Activated T-helper 1 cell treated with Interleukin-2 at 50 U/mL for 16 hours (primary cell): ENCODE measurements around the gene IL18BP.

ENCODE experiments used
- DNase-seq: peaks from one replicate; pipeline ENCODE4 v3.0.0-alpha.2; 2020; ENCODE audit warnings: low read depth

The IL18BP gene

GRCh38 chr11:71996946-71997345 lies 1.8 kb upstream of the IL18BP start:
- no peak for DNase-seq

DNA sequence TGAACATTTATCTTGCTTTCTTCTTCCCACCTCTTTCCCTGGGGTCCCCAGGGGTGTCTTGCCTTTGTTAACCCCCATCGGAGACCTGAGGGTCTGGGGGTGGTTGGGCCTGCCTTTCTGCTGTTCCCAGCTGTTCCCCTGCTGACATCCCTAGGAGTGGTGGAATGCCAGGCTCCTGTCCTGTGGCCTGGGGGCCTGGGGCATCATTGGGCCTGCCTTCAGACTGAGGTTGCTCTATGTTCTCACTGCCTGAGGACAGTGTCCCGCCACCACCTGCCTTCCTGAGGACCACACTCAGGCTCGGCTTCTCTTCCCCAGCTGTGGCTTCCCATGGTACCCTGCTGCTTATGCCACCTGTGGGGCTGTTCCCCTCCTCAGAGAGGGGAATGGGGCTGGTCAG lies 1.1 kb upstream of the IL18BP start:
- DNase-seq, result no peak

- no peak for DNase-seq
Observed at GRCh38 chr11:71998061-71998460, 648 bp upstream of the IL18BP start.

GRCh38 chr11:71999362-71999761 lies 653 bp downstream of the IL18BP start:
- DNase-seq, result no peak

DNA sequence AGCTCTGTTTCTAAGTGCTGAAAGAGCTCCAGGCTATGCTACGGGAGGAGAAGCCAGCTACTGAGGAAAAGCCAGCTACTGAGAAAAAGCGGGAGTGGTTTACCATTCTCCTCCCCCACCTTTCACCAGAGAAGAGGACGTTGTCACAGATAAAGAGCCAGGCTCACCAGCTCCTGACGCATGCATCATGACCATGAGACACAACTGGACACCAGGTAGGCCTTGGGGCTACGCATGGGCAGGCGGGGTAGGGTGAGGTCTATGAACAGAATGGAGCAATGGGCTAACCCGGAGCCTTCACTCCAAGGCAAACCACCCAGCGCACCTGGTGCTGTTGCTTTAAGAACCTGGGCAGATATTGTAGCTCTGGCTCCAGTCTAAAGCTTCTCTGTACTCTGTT lies 1.1 kb downstream of the IL18BP start:
- DNase-seq, result no peak

DNA sequence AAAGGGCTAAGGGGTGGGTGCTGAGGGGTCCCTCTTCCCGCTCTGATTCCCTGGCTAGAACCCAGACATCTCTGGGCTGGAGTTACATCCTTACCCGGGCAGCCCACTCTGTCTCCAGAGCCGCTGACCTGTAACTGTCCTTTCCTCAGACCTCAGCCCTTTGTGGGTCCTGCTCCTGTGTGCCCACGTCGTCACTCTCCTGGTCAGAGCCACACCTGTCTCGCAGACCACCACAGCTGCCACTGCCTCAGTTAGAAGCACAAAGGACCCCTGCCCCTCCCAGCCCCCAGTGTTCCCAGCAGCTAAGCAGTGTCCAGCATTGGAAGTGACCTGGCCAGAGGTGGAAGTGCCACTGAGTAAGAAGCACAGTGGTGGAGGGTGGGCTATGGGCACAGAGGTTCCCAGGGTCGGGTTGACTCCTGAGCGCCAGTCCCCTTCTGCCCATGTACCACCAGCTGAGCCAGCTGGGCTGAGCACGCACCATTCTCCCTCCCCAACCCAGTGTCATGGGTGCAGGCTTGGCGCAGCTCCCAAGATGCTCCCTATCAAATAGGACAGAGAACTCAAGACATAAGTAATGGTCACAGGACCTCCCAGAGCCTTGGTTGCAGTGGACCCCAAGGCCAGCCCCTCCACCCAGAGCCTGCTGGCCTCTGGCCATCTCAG lies 1.6 kb downstream of the IL18BP start:
- no peak for DNase-seq

- no peak for DNase-seq
Observed at GRCh38 chr11:72001285-72001684, 2.6 kb downstream of the IL18BP start.

- DNase-seq, result no peak
Observed at GRCh38 chr11:72001834-72002591, 3.3 kb downstream of the IL18BP start.

- no peak for DNase-seq
Observed at GRCh38 chr11:72002841-72003775, 4.4 kb downstream of the IL18BP start.

DNA sequence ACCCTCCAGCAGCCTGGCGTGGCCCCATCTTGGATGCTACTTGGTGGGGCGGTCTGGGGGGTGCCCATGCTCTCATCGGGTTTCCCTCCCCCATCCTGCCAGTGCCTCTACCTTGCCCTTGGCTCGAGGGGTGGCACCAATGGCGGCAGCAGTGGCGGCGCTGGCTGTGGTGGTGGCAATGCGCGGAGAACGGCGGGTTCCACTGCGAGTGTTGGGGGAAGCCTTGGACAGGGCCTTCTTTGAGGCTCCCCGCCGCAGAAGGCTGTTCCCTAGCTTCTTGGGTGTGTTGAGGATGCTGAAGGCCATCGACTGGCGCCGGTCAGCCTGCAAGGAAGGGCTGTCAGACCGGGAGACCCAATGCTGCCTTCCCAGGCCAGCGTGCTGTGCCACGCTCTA lies 5.1 kb downstream of the IL18BP start:
- DNase-seq, result no peak

DNA sequence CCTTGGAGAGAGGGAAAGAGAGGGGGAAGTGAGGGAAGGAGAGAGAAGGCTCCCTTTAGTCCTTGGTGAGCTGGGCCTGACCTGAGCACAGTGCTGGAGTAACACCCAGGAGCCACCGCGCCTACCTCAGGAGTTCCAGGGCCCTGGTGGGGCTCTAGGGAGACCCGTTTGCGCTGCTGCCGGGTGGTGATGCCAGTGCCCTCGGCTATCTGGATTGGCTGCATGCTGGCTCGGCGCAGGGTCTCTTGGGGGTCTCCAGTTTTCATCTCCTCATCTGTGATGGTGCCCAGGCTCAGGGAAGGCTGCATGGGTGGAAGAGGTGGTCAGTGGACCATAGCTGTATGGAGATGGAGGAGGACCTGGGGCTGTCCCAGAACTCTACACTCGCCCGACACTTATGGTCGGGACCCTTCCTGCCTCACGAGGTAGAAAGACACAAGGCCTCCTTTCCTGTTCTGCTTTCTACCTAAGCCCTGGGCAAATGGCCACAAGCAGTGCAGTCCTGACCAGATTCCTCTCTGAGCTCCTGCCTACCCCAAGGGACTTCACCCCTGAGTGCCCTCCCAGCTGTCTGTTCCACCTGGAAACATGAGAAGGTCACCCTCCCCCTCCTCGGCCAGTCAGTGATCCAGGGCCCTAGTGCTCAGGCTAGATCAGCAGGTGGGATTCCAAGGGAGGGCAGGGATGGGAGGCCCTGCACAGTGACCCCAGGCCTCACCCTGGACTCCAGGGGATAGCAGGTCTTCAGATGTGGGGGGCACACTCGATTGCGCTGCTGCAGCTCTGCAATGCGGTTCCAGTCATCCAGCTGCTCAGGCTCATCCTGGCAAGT lies 6.0 kb downstream of the IL18BP start:
- no peak for DNase-seq

DNA sequence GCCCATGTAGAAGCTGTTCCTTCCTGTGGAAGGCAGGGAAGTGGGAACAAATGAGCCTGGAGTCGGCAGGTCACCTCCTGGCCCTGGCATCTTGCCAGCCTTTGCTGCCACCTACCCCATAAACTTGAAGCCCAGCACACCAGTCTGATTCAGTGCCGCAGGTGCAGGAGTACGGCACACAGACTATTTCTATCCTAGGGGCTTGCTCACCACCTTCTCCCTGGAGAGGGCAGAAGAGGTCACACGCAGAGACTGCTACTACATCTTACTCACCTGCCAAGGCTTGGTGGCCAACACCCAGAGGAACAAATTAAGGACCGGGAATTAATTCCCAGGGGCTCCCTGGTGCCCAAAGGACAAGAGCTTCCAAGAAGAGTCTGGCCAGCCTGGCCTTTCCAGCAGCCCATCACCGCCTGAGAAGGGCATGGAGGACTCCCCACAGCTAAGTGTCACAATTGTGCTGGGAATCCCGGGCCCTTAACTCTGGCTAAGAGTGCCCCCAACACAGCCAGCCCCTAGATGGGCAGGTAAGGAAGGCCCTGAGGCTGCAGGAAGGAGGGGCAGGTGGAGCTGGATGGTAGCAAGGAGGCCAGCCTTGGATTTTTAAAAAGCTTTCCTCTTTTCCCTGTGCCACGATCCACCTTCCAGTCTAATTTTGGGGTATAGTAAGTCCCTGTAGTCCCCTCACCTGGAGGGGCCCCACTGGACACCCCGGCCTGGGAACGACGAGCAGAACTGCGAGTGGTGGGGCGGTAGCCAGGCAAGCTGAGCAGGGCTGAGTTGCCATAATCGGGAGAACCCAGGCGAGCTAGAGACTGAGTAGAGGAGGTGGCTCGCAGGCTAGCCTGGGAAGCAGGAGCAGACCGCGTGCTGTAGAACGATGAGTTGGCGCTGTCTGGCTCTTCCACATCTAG lies 6.9 kb downstream of the IL18BP start:
- no peak for DNase-seq

- no peak for DNase-seq
Observed at GRCh38 chr11:72006309-72007088, 7.8 kb downstream of the IL18BP start.

DNA sequence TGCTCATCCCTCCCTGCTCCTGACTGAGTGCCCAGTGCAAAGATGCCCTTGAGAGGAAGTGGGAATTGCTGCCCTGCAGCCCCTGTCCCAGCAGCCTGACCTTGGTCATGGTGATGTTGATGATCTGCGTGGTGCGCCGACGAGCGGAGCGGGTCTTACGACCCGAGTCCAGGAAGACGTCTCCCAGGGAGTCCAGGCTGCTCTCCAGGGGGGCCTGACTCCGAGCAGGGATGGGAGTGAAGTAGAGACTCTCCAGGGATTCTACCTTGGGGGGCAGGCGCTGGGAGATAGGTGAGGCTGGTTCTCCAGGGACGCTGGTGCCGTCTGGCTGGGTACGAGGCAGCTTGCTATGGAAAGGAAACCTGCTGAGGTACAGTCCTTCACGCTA lies 8.4 kb downstream of the IL18BP start:
- DNase-seq, result no peak

GRCh38 chr11:72007587-72007986 lies 8.9 kb downstream of the IL18BP start:
- no peak for DNase-seq

DNA sequence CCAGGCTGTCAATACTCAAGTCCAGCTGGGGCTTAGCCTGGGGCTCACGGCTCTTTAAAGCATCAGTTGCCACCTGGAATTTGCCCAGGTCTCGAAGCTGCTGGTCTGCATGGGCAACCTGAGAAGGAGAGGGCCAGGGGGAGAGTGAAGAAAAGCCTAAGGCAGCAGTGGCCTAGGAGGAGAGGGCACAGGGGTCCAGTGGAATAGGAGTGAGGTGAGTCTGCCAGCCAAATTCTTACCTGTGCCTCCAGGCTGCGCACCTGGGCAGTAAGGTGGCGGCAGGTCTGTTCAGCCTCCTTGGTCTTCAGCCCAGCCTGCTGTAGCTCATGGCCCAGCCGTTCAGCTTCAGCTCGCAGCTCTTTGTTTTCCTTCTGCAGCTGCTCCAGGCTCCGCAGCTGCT lies 10.0 kb downstream of the IL18BP start:
- DNase-seq, result no peak

- no peak for DNase-seq
Observed at GRCh38 chr11:72009156-72009555, 10.4 kb downstream of the IL18BP start.

DNA sequence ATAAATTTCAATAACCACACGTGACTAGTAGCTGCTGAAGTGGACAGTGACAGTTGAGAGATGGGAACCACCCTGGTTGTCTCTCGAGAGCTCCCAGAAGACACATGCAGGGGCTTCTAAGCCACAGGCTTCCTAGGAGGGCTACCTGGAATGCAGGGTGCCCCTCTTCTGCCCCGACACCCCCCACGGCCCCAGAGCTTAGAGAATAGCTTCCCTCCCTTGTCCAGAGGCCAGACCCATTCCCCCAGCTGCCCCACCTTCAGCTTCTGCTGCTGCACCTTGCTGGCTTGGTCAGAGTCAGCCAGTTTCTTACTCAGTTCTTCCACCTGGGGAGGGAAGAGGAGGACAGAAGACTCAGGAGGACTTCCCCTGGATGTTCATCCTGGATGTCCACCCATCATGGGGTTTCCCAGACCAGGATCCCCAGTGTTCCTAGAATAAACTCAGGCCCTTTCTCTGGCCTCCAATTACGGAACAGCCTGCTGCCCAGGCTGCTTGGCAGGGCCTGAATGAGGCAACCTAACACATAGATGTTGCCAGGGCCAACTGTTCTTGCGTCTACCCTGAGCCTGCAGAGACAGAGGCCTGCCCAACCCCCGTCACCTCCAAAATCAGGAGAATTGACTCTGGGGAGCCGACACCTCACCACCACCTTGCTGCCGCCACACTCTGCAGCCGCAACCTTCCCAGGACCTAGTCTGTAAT lies 12.0 kb downstream of the IL18BP start:
- no peak for DNase-seq

- DNase-seq, result no peak
Observed at GRCh38 chr11:72012091-72012630, 13.5 kb downstream of the IL18BP start.
